ENCODE measurements around the gene GDPD5.

GDPD5 gene

GRCh38 chr11:75531325-75531724 lies 5.6 kb upstream of the GDPD5 start:
- TF ChIP-seq CTCF (IDR thresholded peaks at IDR 0.05) = no peak
- no peaks in the 10 kb centered on the region for H3K9me3 ChIP-seq
- H3K4me1 ChIP-seq = peaks cover 0 to 6% (median 1%) of the 10 kb centered on the region in 4 donors
- no peaks in the 10 kb centered on the region for H3K36me3 ChIP-seq
- H3K27me3 ChIP-seq = no peaks in the 10 kb centered on the region
- H3K4me3 ChIP-seq = no peak overlapping the region
- no peak overlapping the region for H3K27ac ChIP-seq
- intact Hi-C loops (cut with DNase I; ENCODE audit: low total_unique reads) = loop anchor here (2.0 kb wide), 2 partner anchors 85 to 143 kb away; no protein-coding TSS in a partner anchor
- no peak for DNase-seq

GRCh38 chr11:75530577-75530976 lies 4.8 kb upstream of the GDPD5 start:
- Histone ChIP-seq H3K4me1 (peaks cover 0 to 10% (median 6%) of the 10 kb centered on the region in 4 donors), H3K27me3 (no peaks in the 10 kb centered on the region), H3K36me3 (no peaks in the 10 kb centered on the region), H3K27ac (no peak overlapping the region), H3K4me3 (no peak overlapping the region), H3K9me3 (no peaks in the 10 kb centered on the region)
- intact Hi-C loops (cut with DNase I; ENCODE audit: low total_unique reads) = loop anchor here (2.0 kb wide), 2 partner anchors 84 to 142 kb away; no protein-coding TSS in a partner anchor
- TF ChIP-seq CTCF (IDR thresholded peaks at IDR 0.05) = no peak
- no peak for DNase-seq

- peaks cover 0 to 32% (median 21%) of the 10 kb centered on the region in 4 donors for H3K4me1 ChIP-seq
- H3K9me3 ChIP-seq = no peaks in the 10 kb centered on the region
- H3K36me3 ChIP-seq = no peaks in the 10 kb centered on the region
- no peak overlapping the region for H3K27ac ChIP-seq
- intact Hi-C loops (cut with DNase I; ENCODE audit: low total_unique reads) = loop anchor here (10.0 kb wide), 1 partner anchor 243 kb away; no protein-coding TSS in a partner anchor
- DNase-seq = no peak
- H3K4me3 ChIP-seq = no peak overlapping the region
- no peak for TF ChIP-seq CTCF (IDR thresholded peaks at IDR 0.05)
- no peaks in the 10 kb centered on the region for H3K27me3 ChIP-seq
Observed at GRCh38 chr11:75527938-75528735, 2.4 kb upstream of the GDPD5 start.

GRCh38 chr11:75527130-75527529 lies 1.4 kb upstream of the GDPD5 start:
- Histone ChIP-seq H3K4me1 (peaks cover 0 to 29% (median 21%) of the 10 kb centered on the region in 4 donors), H3K9me3 (no peaks in the 10 kb centered on the region), H3K36me3 (no peaks in the 10 kb centered on the region), H3K4me3 (no peak overlapping the region), H3K27me3 (no peaks in the 10 kb centered on the region), H3K27ac (no peak overlapping the region)
- intact Hi-C loops (cut with DNase I; ENCODE audit: low total_unique reads) = loop anchor here (10.0 kb wide), 1 partner anchor 242 kb away; no protein-coding TSS in a partner anchor
- DNase-seq = no peak
- TF ChIP-seq CTCF (IDR thresholded peaks at IDR 0.05) = no peak

- no peak for TF ChIP-seq CTCF (IDR thresholded peaks at IDR 0.05)
- no peak for DNase-seq
- Histone ChIP-seq H3K27ac (peak overlapping the region; percentile 39 to 60), H3K36me3 (no peaks in the 10 kb centered on the region), H3K4me1 (peaks cover 0 to 30% (median 22%) of the 10 kb centered on the region in 4 donors), H3K9me3 (no peaks in the 10 kb centered on the region), H3K4me3 (peak overlapping the region; percentile 61 to 66), H3K27me3 (no peaks in the 10 kb centered on the region)
- intact Hi-C loops (cut with DNase I; ENCODE audit: low total_unique reads) = loop anchor here (10.0 kb wide), 1 partner anchor 241 kb away; no protein-coding TSS in a partner anchor
Observed at GRCh38 chr11:75526192-75526541, 426 bp upstream of the GDPD5 start.
